ENCODE results near the gene CD19. TPM values are rescaled to one million over a fixed set of nuclear protein-coding genes. Genes with fewer than 3 reads are reported as not detected.

CD19 gene
- polyA plus RNA-seq, 1 donor (not counting 4 experiments of a cell fraction or from before 2014, with no cell fraction given): not detected

DNA sequence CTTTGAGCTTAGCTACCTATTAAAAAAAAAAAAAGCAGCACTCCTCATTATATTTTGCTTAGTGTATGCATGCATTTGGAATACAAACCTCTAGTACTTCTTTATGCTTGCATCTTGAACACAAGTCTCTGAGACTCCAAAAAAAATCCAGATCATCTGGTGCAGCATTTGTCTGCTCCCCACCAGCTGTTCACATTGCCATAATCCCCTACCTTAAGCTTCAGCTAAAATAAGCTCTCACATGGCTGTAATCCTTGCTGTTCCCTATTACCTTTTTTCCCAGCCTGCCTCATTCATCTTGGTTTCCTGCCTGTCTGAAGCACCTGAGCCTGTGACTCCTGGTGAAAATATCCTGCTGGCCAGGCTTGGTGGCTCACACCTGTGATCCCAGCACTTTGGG is 11.5 kb downstream of the CD19 start:
- Histone ChIP-seq H3K4me1 (ENCODE audit: control insufficient read depth, extremely low read depth, insufficient read depth, low read length) (peaks cover 10% of the 10 kb centered on the region), H3K9ac (ENCODE audit: control insufficient read depth, extremely low read depth, insufficient read depth, low read length) (no peak overlapping the region), H3K4me3 (ENCODE audit: control insufficient read depth in 2 of 3, extremely low read depth in 1 of 3, insufficient read depth in 2 of 3, low read depth in 1 of 3, low read length in 3 of 3) (no peak overlapping the region), H3K9me3 (ENCODE audit: control insufficient read depth, low read depth, low read length) (no peaks in the 10 kb centered on the region), H3K9me1 (ENCODE audit: control insufficient read depth, extremely low read depth, insufficient read depth, low read length) (no peaks in the 10 kb centered on the region), H2AFZ (ENCODE audit: control insufficient read depth, low read length) (no peak overlapping the region), H3K79me2 (ENCODE audit: control insufficient read depth, insufficient read depth, low read length) (no peaks in the 10 kb centered on the region), H4K20me1 (ENCODE audit: control insufficient read depth, extremely low read depth, insufficient read depth, low read length) (no peaks in the 10 kb centered on the region), H3K4me2 (ENCODE audit: control insufficient read depth, extremely low read depth, insufficient read depth, low read depth, low read length) (no peak overlapping the region), H3K27ac (ENCODE audit: control insufficient read depth, insufficient read depth, low read length) (no peak overlapping the region), H3K27me3 (ENCODE audit: control insufficient read depth, extremely low read depth, insufficient read depth, low read length) (no peaks in the 10 kb centered on the region), H3K36me3 (ENCODE audit: control insufficient read depth in 2 of 2, extremely low read depth in 1 of 2, insufficient read depth in 2 of 2, low read length in 2 of 2) (no peaks in the 10 kb centered on the region)
- FAIRE-seq (no peak), DNase-seq (ENCODE audit: low read depth, low spot score) (no peak)
- dilution Hi-C loops (cut with MboI; ENCODE audit: extremely low pct_ligation_motif_present, low sequenced_read_pairs): no loop called here
- TF ChIP-seq EZH2 (IDR thresholded peaks at IDR 0.05; ENCODE audit: low read length): no peak
- TF ChIP-seq, protein P1, sequence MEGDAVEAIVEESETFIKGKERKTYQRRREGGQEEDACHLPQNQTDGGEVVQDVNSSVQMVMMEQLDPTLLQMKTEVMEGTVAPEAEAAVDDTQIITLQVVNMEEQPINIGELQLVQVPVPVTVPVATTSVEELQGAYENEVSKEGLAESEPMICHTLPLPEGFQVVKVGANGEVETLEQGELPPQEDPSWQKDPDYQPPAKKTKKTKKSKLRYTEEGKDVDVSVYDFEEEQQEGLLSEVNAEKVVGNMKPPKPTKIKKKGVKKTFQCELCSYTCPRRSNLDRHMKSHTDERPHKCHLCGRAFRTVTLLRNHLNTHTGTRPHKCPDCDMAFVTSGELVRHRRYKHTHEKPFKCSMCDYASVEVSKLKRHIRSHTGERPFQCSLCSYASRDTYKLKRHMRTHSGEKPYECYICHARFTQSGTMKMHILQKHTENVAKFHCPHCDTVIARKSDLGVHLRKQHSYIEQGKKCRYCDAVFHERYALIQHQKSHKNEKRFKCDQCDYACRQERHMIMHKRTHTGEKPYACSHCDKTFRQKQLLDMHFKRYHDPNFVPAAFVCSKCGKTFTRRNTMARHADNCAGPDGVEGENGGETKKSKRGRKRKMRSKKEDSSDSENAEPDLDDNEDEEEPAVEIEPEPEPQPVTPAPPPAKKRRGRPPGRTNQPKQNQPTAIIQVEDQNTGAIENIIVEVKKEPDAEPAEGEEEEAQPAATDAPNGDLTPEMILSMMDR (optimal IDR thresholded peaks at IDR 0.05 in 1 of 3, IDR thresholded peaks at IDR 0.05 in 1 of 3, conservative IDR thresholded peaks at IDR 0.05 in 1 of 3; ENCODE audit: extremely low read depth in 1 of 3, insufficient read depth in 2 of 3, low read length in 3 of 3): no peak

- H3K4me2 ChIP-seq (ENCODE audit: control insufficient read depth, extremely low read depth, insufficient read depth, low read depth, low read length): no peak overlapping the region
- H3K4me3 ChIP-seq (ENCODE audit: control insufficient read depth in 2 of 3, extremely low read depth in 1 of 3, insufficient read depth in 2 of 3, low read depth in 1 of 3, low read length in 3 of 3): no peak overlapping the region
- H3K27ac ChIP-seq (ENCODE audit: control insufficient read depth, insufficient read depth, low read length): no peak overlapping the region
- no peaks in the 10 kb centered on the region for H3K9me1 ChIP-seq (ENCODE audit: control insufficient read depth, extremely low read depth, insufficient read depth, low read length)
- no peaks in the 10 kb centered on the region for H3K27me3 ChIP-seq (ENCODE audit: control insufficient read depth, extremely low read depth, insufficient read depth, low read length)
- H3K9me3 ChIP-seq (ENCODE audit: control insufficient read depth, low read depth, low read length): no peaks in the 10 kb centered on the region
- TF ChIP-seq, protein P1 (optimal IDR thresholded peaks at IDR 0.05 in 1 of 3, IDR thresholded peaks at IDR 0.05 in 1 of 3, conservative IDR thresholded peaks at IDR 0.05 in 1 of 3; ENCODE audit: extremely low read depth in 1 of 3, insufficient read depth in 2 of 3, low read length in 3 of 3): no peak
- TF ChIP-seq EZH2 (IDR thresholded peaks at IDR 0.05; ENCODE audit: low read length): no peak
- FAIRE-seq (no peak), DNase-seq (ENCODE audit: low read depth, low spot score) (no peak)
- no peaks in the 10 kb centered on the region for H4K20me1 ChIP-seq (ENCODE audit: control insufficient read depth, extremely low read depth, insufficient read depth, low read length)
- dilution Hi-C loops (cut with MboI; ENCODE audit: extremely low pct_ligation_motif_present, low sequenced_read_pairs): no loop called here
- peaks cover 10% of the 10 kb centered on the region for H3K4me1 ChIP-seq (ENCODE audit: control insufficient read depth, extremely low read depth, insufficient read depth, low read length)
- H3K79me2 ChIP-seq (ENCODE audit: control insufficient read depth, insufficient read depth, low read length): peaks cover 5% of the 10 kb centered on the region
- H3K36me3 ChIP-seq (ENCODE audit: control insufficient read depth in 2 of 2, extremely low read depth in 1 of 2, insufficient read depth in 2 of 2, low read length in 2 of 2): no peaks in the 10 kb centered on the region
- no peak overlapping the region for H2AFZ ChIP-seq (ENCODE audit: control insufficient read depth, low read length)
- H3K9ac ChIP-seq (ENCODE audit: control insufficient read depth, extremely low read depth, insufficient read depth, low read length): no peak overlapping the region
Measured at GRCh38 chr16:28946681-28947080, 14.9 kb downstream of the CD19 start.
